GM12878 (cell line): ENCODE data around the gene NEK10. TPM values are rescaled to one million over a fixed set of nuclear protein-coding genes. Genes with fewer than 3 reads are reported as not detected.

Experiments used
- ATAC-seq: fragments of 200-7000 bp; cut with Tn5 transposase; 3 replicates; pipeline ENCODE4 v1.9.1; 2020; ENCODE audit warnings: mild to moderate bottlenecking, moderate library complexity
- BruUV-seq: library from RNA; stranded (reverse); fragments of 400-500 nt; replicated peaks from 2 replicates; lab custom pipeline; 2021; lab: Mats Ljungman, UMichigan
- CTCF ChIA-PET: fragments of 300-600 bp; sonication (Branson Sonifier 250); formaldehyde crosslinking; extraction: SDS; loops from one replicate; lab custom pipeline; 2021; ENCODE audit warnings: inconsistent platforms; lab: Yijun Ruan, JAX
- POLR2A ChIA-PET: fragments of 350-600 bp; formaldehyde crosslinking; extraction: SDS; loops from one replicate; lab custom pipeline; 2021; ENCODE audit warnings: inconsistent platforms; lab: Charles Lee
- RAD21 ChIA-PET: fragments of 300-600 bp; sonication (Branson Sonifier 250); formaldehyde crosslinking; loops from one replicate; lab custom pipeline; 2023; ENCODE audit warnings: antibody characterized with exemption; ENCODE audit not compliant: unreplicated experiment; lab: Charles Lee
- SMC1A ChIA-PET: fragments of 300-600 bp; sonication (Branson Sonifier 250); formaldehyde crosslinking; loops from one replicate; lab custom pipeline; 2023; ENCODE audit not compliant: unreplicated experiment, uncharacterized antibody; lab: Charles Lee
- DNase-seq: peaks from one replicate; pipeline ENCODE4 v3.0.0-alpha.2; 2011; ENCODE audit warnings: low read depth, low spot score
- FAIRE-seq: peaks from 3 replicates; lab custom pipeline; 2011; peaks lifted over from hg19 to GRCh38; lab: Jason Lieb, UNC
- H2AFZ ChIP-seq: 2 replicates; pipeline ENCODE4 v1.6.0; 2011; ENCODE audit warnings: low read depth, low read length, control low read depth; ENCODE audit not compliant: control insufficient read depth
- H3K27ac ChIP-seq: 2 replicates; pipeline ENCODE4 v1.5.1; 2011; ENCODE audit warnings: control low read depth; ENCODE audit not compliant: control insufficient read depth, insufficient read depth
- H3K27me3 ChIP-seq, 2 experiments: replicated peaks in 1 of 2; 2 replicates each; pipeline versions ENCODE4 v1.6.0 to v1.6.1; 2011; ENCODE audit warnings: low read length in 1 of 2; ENCODE audit not compliant: control insufficient read depth in 2 of 2, insufficient read depth in 2 of 2
- H3K36me3 ChIP-seq, 2 experiments: 2 replicates each; pipeline ENCODE4 v1.5.1; 2011; ENCODE audit warnings: low read length in 1 of 2; ENCODE audit not compliant: control insufficient read depth in 2 of 2, insufficient read depth in 2 of 2
- H3K4me1 ChIP-seq: 2 replicates; pipeline ENCODE4 v1.6.1; 2011; ENCODE audit warnings: mild to moderate bottlenecking, low read length, moderate library complexity, mixed read lengths; ENCODE audit not compliant: control insufficient read depth, insufficient read depth
- H3K4me2 ChIP-seq: 2 replicates; pipeline ENCODE4 v1.6.0; 2011; ENCODE audit warnings: control low read depth; ENCODE audit not compliant: control insufficient read depth, insufficient read depth
- H3K4me3 ChIP-seq: fragments of 200-600 bp; sonication (generic); 2 replicates; pipeline ENCODE4 v1.5.1; 2016
- H3K79me2 ChIP-seq: 2 replicates; pipeline ENCODE4 v1.6.0; 2011; ENCODE audit warnings: low read length; ENCODE audit not compliant: control insufficient read depth, insufficient read depth
- H3K9ac ChIP-seq: 2 replicates; pipeline ENCODE4 v1.8.0; 2011; ENCODE audit warnings: low read length, control low read depth, mixed read lengths; ENCODE audit not compliant: control insufficient read depth, insufficient read depth
- H3K9me3 ChIP-seq: replicated peaks from 3 replicates; pipeline ENCODE4 v1.5.1; 2011; ENCODE audit warnings: mild to moderate bottlenecking, low read length; ENCODE audit not compliant: control insufficient read depth, insufficient read depth
- H4K20me1 ChIP-seq: 2 replicates; pipeline ENCODE4 v1.6.0; 2011; ENCODE audit not compliant: control insufficient read depth, insufficient read depth
- CBX3 ChIP-seq: fragments of 200-600 bp; sonication (generic); IDR thresholded peaks from 2 replicates; pipeline ENCODE4 v1.6.1; 2016; ENCODE audit warnings: low read depth, borderline replicate concordance
- FOS ChIP-seq: IDR thresholded peaks from 3 replicates; pipeline ENCODE4 v1.6.1; 2011; ENCODE audit warnings: borderline replicate concordance; ENCODE audit not compliant: insufficient read length; ENCODE audit errors: extremely low read depth
- NFYB ChIP-seq: IDR thresholded peaks from 2 replicates; pipeline ENCODE4 v1.6.1; 2011; ENCODE audit warnings: low read depth, mild to moderate bottlenecking, low read length, improper control_type of control experiment, moderate library complexity; ENCODE audit not compliant: insufficient read depth
- POLR2AphosphoS5 ChIP-seq: IDR thresholded peaks from 2 replicates; pipeline ENCODE4 v1.6.1; 2011; ENCODE audit warnings: mild to moderate bottlenecking, low read length, inconsistent platforms
- POU2F2 ChIP-seq: IDR thresholded peaks from 3 replicates; pipeline ENCODE4 v1.6.1; 2011; ENCODE audit warnings: low read depth, mild to moderate bottlenecking, low read length, borderline replicate concordance
- SIX5 ChIP-seq: IDR thresholded peaks from 2 replicates; pipeline ENCODE4 v1.6.1; 2011; ENCODE audit warnings: mild to moderate bottlenecking, low read depth, low read length, moderate library complexity; ENCODE audit not compliant: severe bottlenecking
- TARDBP ChIP-seq: IDR thresholded peaks from 2 replicates; pipeline ENCODE4 v1.6.1; 2016; ENCODE audit warnings: borderline replicate concordance
- TBL1XR1 ChIP-seq: IDR thresholded peaks from 2 replicates; pipeline ENCODE4 v1.6.1; 2012; ENCODE audit warnings: low read depth, low read length, improper control_type of control experiment
- WRNIP1 ChIP-seq: IDR thresholded peaks from 2 replicates; pipeline ENCODE4 v1.6.1; 2011; ENCODE audit warnings: low read depth, low read length, improper control_type of control experiment, borderline replicate concordance
- YBX1 ChIP-seq: fragments of 450-650 bp; IDR thresholded peaks from 2 replicates; pipeline ENCODE4 v1.6.1; 2016; ENCODE audit warnings: antibody characterized with exemption
- ZNF217 ChIP-seq: fragments of 450-650 bp; IDR thresholded peaks from 2 replicates; pipeline ENCODE4 v1.6.1; 2017; ENCODE audit warnings: antibody characterized with exemption, mild to moderate bottlenecking
- WGBS: methylation state at CpG from one replicate; pipeline ENCODE4 v1.1.6; 2016; ENCODE audit warnings: low lambda C conversion rate; ENCODE audit not compliant: insufficient replicate concordance, insufficient coverage; ENCODE audit errors: missing lambda C conversion rate; 5-methylcytosine and 5-hydroxymethylcytosine counted together
- in situ Hi-C: fragments of 300-500 bp; cut with MboI; formaldehyde crosslinking; loops from 9 replicates; pipeline ENCODE4 v1.14.3; 2018; ENCODE audit warnings: mixed read lengths
- intact Hi-C: fragments of 100-400 bp; cut with micrococcal nuclease; formaldehyde crosslinking; loops from one replicate; pipeline ENCODE4 v1.14.2; 2022; ENCODE audit not compliant: unreplicated experiment
- polyA plus RNA-seq, 11 experiments: library from polyadenylated mRNA; depleted of rRNA in 4 of 11; unstranded in 6 of 11; stranded (reverse) in 5 of 11; fragments of >200 nt; fragmentation: Nextera tagmentation in 4 of 11; fragmentation: Illumina TruSeq in 1 of 11; extraction: Ambion mirVana in 4 of 11; extraction: Trizol in 1 of 11; gene quantifications; 1 replicate in 1 of 11; 2 replicates in 10 of 11; pipeline versions ENCODE4 v1.2.1 to v1.2.3, GENCODE V29; 2011 to 2016; ENCODE audit warnings: inconsistent platforms in 2 of 11, missing spikeins in 2 of 11, low read depth in 1 of 11
- total RNA-seq, 4 experiments: library from RNA; depleted of rRNA in 3 of 4; stranded (reverse); fragments of >200 nt in 3 of 4; fragmentation: Illumina TruSeq in 1 of 4; extraction: Trizol in 1 of 4; gene quantifications; 2 replicates each; pipeline versions ENCODE4 v1.2.1 to v1.2.3, GENCODE V29; 2013 to 2021

Gene NEK10
- total and polyA plus RNA-seq, 10 of the 15 experiments (the other 5 are each of a cell fraction or from before 2014, with no cell fraction given) = 0.06 to 0.40 (median 0.16) TPM; not detected in 2

DNA sequence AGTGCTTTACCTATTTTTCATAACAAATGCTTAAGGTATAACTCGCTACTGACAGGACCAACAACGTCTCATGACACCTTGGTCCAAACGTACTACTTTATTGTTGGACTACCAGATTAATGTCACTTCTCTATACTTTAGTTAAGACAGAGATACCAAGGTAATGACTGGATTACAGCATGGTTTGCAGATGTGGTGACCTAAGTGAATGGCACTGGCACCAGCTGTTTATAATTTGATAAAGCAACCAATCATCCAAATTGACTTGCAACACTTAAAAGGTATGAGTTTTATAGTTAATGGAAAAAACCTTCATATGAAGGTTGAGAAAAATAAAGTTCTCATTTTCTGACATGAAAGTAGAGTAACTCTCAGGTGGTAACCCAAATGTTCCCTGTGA is 209.0 kb downstream of the NEK10 start:
- no peak for TF ChIP-seq FOS
- TF ChIP-seq POLR2AphosphoS5 = no peak
- no peak for TF ChIP-seq TARDBP
- TF ChIP-seq NFYB = no peak
- TF ChIP-seq WRNIP1 = no peak
- no peak for TF ChIP-seq POU2F2
- no peak for TF ChIP-seq ZNF217
- TF ChIP-seq CBX3 = no peak
- TF ChIP-seq TBL1XR1 = no peak
- TF ChIP-seq YBX1 = no peak
- TF ChIP-seq SIX5 = no peak
- intact Hi-C loops (no loop called here), in situ Hi-C loops (no loop called here)
- WGBS = 17% methylated on average over 3 of the region's 3 CpGs
- SMC1A ChIA-PET = no interaction called here
- no peak overlapping the region for H2AFZ ChIP-seq
- no peaks in the 10 kb centered on the region for H3K27me3 ChIP-seq
- CTCF ChIA-PET = no interaction called here
- no peaks in the 10 kb centered on the region for H3K9me3 ChIP-seq
- no peaks in the 10 kb centered on the region for H4K20me1 ChIP-seq
- H3K79me2 ChIP-seq = no peaks in the 10 kb centered on the region
- no peaks in the 10 kb centered on the region for H3K36me3 ChIP-seq
- POLR2A ChIA-PET = no interaction called here
- ATAC-seq = no peak
- BruUV-seq = no TSS peak
- H3K9ac ChIP-seq = no peak overlapping the region
- no peak overlapping the region for H3K4me2 ChIP-seq
- H3K4me3 ChIP-seq = no peak overlapping the region
- RAD21 ChIA-PET = no interaction called here
- no peak for DNase-seq
- no peaks in the 10 kb centered on the region for H3K4me1 ChIP-seq
- FAIRE-seq = no peak
- H3K27ac ChIP-seq = no peak overlapping the region
